ENCODE measurements around the gene TMBIM1.

Gene TMBIM1

GRCh38 chr2:218271487-218271797, 20.9 kb downstream of the TMBIM1 start:
- DNase-seq = no peak

GRCh38 chr2:218270721-218271486, 21.4 kb downstream of the TMBIM1 start:
- DNase-seq = peak; percentile 23

- peak; percentile 100 for DNase-seq
Measured at GRCh38 chr2:218269900-218270720, 22.2 kb downstream of the TMBIM1 start, which contains the start of the genes AAMP and PNKD. AAMP (minus strand) TSS chr2:218270137; CDS start chr2:218270086, 51 bp downstream. PNKD (plus strand) TSS chr2:218270519; CDS start chr2:218270536, 17 bp downstream.

- no peak for DNase-seq
Measured at GRCh38 chr2:218267259-218267658, 25.0 kb downstream of the TMBIM1 start.

GRCh38 chr2:218266316-218266979, 25.9 kb downstream of the TMBIM1 start:
- no peak for DNase-seq

GRCh38 chr2:218265626-218266025, 26.7 kb downstream of the TMBIM1 start:
- no peak for DNase-seq

DNA sequence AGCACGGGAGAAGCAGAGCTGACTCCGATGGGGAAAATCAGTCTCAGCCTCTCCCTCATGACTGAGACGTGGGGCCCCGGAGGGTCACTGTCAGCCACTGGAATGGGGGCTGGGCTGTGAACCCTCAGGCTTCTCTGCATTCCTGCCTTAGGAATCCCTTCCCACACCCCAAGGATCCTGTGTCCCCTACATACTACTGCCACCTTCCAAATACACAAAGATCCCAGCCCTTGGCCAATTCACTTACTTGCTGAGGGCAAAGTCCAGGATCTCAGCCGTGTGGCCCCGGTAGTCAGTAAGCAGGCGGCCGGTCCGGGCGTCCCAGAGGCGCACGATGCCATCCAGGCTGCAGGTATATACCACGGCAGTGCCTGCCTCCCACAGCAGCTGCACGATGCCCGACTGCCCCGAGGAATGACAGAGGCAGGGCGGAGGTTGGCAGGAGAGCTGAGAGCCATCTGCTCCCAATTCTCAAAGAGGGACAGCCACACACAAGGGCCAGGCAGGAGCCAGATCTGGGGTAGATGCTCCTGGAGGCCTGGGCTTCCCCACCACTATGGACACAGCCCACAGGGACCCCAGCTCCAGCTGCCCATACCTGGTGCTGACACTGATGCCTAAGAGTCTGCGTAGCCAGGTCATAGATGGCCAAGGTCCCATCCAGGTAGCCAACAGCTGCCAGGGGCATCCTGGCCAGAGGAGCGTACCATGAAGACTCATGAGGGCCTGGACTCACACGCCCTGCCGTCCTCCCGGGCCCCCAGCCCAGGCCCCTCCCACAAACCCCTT, 27.3 kb downstream of the TMBIM1 start:
- DNase-seq = no peak

DNA sequence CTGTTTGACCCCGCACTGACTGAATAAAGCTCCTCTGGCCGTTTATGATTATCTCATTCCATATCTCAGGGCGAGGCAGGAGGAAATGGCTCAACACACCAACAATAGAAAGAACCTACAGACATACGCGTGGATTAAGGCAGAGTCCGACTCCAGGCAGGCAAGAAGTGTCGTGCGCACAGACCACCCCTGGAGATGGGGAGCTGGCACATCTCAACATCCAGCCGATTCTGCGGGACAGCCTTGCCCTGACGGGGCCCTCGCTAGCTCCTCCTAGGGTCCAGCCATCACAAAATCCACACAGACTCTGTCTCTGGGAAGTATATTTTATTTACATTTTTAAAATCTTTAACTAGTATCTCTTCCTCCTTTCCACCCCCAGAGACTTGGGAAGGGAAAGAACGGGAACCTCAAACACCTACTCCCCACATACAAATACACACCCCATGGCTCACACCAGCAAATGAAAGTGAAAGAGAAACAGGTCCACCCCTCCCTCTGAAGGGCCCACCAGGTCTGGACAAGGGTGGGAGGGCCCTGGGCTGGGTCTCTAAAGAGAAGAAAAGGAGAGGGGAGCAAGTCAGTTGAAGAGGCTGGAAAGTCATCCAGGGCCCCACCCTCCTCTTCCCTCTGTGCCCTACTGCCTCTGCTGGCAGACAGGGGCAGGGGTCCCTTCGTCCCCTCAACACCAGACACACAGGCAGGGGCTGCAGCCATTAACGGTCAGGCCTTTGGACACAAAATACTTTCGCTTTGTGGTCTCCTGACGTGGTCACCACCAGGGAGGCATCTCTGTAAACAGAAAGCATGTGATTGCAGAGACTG, 28.3 kb downstream of the TMBIM1 start:
- DNase-seq = no peak

DNA sequence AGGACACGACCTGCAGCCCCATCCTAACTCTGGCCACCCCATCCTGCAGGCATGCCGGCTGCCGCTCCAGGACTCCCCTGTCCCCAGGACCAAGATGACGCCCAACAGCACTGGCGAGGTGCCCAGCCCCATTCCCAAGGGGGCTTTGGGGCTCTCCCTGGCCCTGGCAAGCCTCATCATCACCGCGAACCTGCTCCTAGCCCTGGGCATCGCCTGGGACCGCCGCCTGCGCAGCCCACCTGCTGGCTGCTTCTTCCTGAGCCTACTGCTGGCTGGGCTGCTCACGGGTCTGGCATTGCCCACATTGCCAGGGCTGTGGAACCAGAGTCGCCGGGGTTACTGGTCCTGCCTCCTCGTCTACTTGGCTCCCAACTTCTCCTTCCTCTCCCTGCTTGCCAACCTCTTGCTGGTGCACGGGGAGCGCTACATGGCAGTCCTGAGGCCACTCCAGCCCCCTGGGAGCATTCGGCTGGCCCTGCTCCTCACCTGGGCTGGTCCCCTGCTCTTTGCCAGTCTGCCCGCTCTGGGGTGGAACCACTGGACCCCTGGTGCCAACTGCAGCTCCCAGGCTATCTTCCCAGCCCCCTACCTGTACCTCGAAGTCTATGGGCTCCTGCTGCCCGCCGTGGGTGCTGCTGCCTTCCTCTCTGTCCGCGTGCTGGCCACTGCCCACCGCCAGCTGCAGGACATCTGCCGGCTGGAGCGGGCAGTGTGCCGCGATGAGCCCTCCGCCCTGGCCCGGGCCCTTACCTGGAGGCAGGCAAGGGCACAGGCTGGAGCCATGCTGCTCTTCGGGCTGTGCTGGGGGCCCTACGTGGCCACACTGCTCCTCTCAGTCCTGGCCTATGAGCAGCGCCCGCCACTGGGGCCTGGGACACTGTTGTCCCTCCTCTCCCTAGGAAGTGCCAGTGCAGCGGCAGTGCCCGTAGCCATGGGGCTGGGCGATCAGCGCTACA, 29.4 kb downstream of the TMBIM1 start:
- no peak for DNase-seq

GRCh38 chr2:218262237-218262600, 30.1 kb downstream of the TMBIM1 start:
- no peak for DNase-seq

DNA sequence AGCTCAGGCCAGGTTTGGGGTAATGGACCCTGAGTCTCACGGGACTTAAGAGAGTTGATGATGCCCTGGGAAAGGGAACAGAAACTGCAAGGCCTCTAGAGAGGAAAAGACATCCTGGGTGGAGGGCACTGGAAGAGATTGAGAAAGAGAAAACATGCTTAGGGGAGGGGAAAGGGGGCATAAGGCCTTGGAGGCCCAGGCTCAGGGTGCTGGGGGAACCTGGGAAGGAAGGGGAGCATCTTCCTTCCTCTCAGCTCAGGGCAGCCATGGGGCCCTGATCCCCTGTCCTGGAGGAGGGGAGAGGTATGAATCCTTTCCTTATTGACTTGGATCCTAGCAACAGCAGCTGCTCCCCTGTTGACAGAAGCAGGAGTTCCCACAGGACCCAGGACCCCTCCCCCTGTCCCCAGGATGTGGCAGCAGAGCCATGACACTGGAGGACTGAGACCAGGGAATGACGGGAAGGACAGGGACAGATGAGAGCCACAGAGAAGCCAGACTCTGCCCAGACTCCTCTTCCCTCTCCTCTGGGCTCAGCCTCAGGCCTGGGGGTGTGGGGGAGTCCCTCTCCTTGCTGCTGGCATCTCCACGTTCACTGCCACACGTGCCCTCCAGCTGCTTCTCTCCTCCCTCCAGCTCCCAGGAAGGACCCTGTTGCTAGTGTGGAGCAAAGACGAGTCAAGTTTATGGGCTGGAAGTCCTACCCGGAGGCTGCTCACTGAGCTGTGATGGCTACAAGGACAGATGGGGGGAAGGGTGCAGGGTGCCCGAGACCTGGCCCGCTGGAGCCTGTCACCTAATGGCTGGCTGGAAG, 30.7 kb downstream of the TMBIM1 start:
- no peak for DNase-seq

DNA sequence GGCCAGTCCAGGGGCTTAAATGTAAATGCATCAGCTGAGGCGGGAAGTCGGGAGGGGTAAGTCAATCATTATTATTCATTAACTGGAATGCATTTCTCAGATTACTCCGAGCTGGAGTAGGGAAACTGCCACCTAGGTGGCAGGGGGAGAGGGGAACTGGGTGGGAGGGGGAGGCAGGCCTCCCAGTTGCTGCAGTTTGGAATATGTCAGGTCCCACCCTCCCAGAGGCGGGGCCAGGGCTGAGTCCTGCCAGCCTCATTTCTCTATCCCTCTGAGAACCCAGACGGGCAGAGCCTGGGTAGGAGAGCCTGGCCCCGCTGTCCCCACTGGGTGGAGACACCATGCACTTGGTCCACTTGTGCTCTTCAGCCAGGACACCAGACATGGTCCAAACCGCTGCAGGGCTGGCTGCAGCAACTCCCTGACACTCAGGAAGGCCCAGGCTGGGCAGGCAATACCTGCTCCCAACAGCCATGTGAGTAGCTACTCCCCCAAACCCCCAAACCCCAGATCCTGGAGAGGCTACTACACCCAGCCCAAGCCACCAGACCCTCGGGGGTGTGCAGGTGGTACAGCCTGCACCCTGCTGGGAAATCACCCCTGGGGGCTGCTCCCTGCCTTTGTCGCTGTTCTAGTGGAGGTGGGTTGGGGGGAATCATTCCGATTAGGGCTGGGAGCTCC, 31.4 kb downstream of the TMBIM1 start, which contains the start of gene GPBAR1:
Gene GPBAR1 (plus strand): TSS at position 274 of the 681 bp plus-strand sequence. CDS start 1,710 bp downstream, outside the sequence.
- no peak for DNase-seq

GRCh38 chr2:218260166-218260565, 32.1 kb downstream of the TMBIM1 start:
- no peak for DNase-seq

DNA sequence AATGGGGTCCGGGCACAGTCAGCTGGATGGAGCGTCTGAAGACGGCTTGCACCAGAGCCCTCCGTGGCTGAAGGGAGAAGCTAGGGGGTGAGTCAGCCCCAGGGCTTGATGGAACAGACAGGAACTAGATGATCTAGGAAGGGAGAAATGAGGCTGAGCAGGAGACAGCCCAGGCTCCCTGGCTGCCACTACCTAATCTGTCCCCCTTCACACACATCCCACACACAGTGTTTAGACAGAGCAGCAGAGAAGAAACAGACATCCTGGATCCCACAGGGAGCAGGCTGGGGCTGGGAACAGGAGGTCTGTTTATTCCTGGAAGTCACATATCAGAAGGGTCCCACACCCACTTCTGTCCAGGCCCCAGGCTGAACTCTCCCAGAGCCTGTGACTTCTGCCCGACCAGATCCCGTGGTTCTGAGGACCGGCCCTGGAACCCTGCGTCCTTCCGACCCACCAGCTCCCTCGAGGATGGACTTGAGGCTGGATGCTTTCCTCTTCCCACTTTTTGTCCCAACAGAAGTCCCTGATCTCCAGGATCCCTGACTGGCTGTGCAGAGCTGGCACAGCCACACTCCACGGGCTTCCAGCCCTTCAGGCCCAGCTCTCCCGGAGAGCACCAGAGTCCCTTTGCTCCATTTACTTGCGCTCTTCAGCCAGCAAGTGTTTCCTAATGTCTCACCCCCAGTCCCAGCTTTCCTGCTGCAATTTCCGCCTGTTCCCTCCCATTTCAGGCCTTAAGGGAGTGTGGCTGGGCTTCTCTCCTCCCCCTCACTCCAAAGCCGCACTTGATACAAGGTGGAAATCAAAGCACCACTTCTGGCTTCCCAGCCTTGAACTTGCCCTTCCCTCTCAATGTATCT, 33.0 kb downstream of the TMBIM1 start:
- peak; percentile 82 for DNase-seq

DNA sequence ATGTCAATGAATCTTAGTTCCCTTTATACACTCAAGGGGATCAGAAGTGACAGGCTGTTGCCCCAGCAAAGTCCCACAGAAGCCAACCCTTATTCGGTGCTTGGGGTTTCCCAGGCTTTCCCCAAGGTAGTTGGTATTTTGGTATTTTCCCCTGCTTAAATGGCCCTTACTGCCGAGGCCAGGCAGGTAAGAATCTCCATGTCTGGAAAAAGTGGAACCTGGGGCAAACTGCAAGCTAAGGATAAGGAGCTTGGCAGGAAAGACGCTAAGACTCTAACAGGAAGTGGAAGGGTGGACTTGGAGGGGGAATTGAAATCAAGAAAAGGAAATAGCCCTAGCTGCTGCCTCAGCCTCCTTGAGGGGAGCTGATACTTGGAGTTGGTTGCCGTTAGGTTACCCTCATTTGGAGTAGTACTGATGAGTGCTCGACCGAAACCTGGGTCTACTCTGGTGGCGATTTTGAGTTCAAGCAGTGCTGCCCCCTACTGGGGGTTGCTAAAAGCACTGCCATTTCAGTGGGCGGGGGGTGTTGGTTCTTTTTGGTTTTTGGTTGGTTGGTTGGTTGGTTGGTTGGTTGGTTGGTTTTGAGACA, 34.8 kb downstream of the TMBIM1 start:
- peak; percentile 25 for DNase-seq

DNA sequence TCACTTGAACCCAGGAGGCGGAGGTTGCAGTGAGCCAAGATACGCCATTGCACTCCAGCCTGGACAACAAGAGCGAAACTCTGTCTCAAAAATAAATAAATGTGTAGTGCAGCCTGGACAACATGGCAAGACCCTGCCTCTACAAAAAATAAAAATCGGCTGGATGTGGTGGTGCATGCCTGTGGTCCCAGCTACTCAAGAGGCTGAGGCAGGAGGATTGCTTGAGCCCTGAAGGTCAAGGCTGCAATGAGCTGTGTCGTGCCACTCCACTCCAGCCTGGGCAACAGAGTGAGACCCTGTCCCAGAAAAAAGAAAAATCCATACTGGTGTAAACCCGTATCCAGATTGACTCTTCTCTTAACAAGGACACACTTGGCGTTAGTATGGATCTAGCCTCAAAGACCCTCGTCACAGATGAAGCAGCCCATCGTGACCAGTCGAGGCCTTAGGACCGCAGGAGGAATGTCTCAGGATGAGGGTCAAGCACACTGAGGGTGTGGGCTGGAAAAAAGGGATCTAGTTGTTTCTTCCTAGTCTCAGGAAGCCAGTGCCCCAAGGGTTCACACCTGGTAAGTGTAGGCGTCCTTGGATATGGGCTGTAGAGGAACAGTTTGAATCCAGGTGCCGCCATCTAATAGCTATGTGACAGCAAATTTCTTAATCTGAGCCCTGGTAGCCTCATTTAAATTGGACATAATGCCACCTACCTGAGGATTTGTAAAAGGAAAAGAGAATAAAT, 35.5 kb downstream of the TMBIM1 start:
- DNase-seq = no peak

DNA sequence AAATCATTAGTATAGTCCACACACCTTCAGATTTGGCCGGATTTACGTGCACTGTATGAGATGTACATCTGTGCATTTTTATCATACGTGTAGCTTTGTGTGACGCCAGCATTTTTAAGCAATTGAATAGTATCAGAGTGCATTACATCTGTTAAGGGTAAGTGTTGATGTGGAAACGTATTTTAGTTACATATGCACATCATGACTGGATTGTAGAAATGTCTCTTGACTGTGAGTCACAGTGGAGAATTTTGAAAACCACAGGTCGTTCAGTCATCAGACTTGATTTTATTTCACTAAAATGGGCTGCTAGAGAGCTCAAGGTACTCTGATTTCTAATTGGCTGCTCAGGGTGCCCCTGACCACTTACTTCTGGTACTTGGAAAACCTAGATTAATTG, 36.9 kb downstream of the TMBIM1 start:
- DNase-seq = peak; percentile 57
